ENCODE measurements around the gene THAP3.

The THAP3 gene

DNA sequence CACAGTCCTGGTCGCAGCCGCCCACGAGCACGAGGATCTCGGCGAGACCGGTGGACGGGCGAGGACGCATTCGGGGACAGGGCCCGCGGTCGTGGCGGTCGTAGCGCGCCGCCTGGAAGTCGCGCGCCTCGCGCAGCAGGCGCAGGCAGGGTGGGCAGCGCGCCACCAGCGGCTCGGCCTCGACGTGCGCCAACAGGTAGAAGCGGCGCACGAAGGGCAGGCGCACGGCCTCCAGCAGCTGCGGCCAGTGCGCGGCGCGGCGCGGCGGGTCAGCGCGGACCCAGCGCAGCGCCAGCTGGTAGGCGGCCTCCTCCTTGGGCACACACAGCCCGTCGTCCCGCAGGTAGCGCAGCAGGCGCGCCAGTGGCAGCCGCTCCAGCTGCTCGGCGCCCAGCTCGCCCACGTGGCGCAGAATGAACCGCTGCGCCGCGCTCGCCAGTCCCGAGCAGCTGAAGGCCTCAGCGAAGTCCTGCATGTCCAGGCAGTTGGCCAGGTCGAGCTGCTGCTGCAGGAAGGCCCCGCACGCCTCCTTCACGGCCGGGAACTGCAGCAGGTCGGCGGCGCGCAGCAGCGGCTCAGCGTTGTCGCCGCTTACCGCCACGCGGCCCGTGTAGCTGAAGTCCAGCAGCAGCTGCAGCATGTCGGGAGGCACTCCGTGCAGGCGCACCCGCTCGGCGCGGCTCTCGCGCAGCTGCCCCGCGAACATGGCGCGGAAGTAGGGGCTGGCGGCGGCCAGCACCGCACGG, 22.6 kb upstream of the THAP3 start:
- TF ChIP-seq CTCF (IDR thresholded peaks at IDR 0.05; ENCODE audit: low read depth, low read length): no peak
- peak overlapping the region; percentile 98 to 99 for H3K4me3 ChIP-seq (replicated peaks in 1 of 2; ENCODE audit: low read depth in 2 of 2, low read length in 2 of 2)
- DNase-seq (ENCODE audit: low read depth in 2 of 2): no peak

GRCh38 chr1:6602669-6603237, 21.9 kb upstream of the THAP3 start, which contains the start of gene KLHL21:
KLHL21 (minus strand) TSS chr1:6602869; CDS start chr1:6602817, 52 bp downstream.
- TF ChIP-seq CTCF (IDR thresholded peaks at IDR 0.05; ENCODE audit: low read depth, low read length): no peak
- H3K4me3 ChIP-seq (replicated peaks in 1 of 2; ENCODE audit: low read depth in 2 of 2, low read length in 2 of 2): peak within 1 kb of the TSS; percentile 98 to 99
- DNase-seq (ENCODE audit: low read depth in 2 of 2): peak; percentile 88 to 93

DNA sequence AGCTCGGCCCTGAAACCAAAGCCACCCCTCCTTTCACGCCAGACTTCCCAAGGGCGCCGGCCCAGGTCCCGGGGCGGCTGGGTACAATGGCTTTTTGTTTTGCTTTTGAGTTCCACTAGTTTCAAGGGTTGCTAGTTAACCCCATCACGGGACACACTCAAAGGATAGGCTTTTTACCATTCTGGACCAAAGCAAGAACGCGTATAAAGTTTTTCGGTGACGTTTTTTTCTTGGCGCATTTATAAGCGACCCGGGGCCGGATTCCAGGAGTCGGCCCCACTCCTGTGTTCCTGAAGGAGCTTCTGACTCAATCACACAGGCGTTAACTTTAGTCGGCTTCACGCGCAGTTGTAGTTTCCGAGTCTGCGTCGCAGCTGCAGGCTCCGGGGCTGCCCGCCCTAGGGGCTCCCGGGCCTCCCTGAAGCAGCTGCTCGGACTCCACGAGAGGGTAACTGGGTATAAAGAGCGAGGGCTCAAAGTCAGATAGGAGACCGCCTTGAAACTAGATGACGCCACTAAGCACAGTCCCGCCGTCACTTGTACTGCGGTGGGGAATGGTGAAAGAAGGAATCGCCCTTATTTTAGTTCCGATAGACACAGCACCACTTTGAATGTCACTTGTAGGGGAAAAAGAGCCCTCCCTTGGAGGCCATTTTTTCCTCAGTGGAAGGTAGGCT, 21.3 kb upstream of the THAP3 start:
- H3K4me3 ChIP-seq (replicated peaks in 1 of 2; ENCODE audit: low read depth in 2 of 2, low read length in 2 of 2): peak overlapping the region; percentile 50 to 52
- DNase-seq (ENCODE audit: low read depth in 2 of 2): peak; percentile 83 to 86
- TF ChIP-seq CTCF (IDR thresholded peaks at IDR 0.05; ENCODE audit: low read depth, low read length): no peak

DNA sequence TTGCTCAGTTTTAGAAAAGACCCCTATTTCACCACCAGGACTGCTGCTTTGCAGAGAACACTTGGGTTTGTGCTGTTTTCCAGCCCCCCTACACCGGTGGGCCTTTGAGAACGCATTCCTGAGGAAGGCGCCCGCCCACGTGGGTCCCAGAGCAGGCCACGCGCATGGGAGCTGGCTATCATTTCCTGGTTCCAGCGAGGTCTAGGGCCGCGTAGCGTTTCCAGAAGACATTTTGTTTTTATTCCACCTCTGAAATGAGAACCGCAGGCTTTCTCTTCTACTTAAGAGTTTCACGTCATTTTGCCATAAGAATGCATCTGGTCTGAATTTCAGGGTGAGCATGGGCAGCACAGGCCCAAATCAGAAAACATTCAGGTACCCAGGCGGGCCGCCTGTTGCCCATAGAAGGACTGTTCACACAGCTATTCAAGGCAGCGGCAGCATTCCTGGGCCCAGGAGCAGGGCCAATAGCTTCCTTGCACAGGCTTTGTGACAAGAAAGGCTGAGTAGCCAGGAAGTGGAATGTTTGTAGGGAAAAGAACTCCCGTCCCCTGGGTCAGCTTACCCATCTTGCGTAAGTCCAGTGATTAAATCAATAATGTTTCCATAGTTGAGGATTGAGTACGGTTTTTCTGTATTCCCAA, 20.6 kb upstream of the THAP3 start:
- peak; percentile 92 to 93 for DNase-seq (ENCODE audit: low read depth in 2 of 2)
- H3K4me3 ChIP-seq (replicated peaks in 1 of 2; ENCODE audit: low read depth in 2 of 2, low read length in 2 of 2): peak overlapping the region in 1 of 2 donors; percentile 50
- no peak for TF ChIP-seq CTCF (IDR thresholded peaks at IDR 0.05; ENCODE audit: low read depth, low read length)

DNA sequence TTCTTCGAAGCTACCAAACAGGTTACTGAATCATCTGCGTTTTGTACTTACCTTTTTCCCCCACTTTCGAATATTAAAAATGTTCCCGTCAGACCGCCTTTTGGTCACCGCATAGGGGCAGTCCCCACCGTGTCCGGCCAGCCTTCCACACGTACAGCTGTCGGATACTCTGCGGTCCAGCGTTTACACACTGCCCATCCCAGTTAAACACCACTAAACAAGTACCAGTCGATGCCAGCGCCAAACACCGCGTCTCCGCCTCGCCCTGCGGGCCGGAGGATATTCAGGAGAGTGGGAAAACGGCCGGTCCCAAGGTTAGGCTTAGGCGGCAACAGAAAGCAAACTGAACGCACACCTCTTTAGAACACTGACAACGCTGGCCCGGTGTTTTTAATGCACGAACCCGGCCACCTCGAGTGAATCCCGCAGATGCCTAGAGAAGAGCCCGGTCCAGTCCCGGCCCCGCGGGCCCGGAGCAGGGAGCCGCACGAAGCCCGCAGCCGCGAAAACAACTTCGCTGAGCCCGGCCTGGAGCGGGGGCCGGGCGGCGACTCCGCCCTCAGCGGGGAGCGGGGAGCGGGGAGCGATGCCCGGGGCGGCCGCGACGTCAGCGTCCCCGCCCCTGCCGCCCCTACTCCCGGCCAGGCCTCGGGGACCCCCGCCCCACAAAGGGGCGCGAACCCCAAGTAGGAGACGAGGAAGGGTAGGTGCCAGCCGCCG, 11.9 kb upstream of the THAP3 start:
- H3K4me3 ChIP-seq (replicated peaks in 1 of 2; ENCODE audit: low read depth in 2 of 2, low read length in 2 of 2): peak overlapping the region; percentile 74 to 77
- peak; percentile 39 to 50 for DNase-seq (ENCODE audit: low read depth in 2 of 2)
- no peak for TF ChIP-seq CTCF (IDR thresholded peaks at IDR 0.05; ENCODE audit: low read depth, low read length)

DNA sequence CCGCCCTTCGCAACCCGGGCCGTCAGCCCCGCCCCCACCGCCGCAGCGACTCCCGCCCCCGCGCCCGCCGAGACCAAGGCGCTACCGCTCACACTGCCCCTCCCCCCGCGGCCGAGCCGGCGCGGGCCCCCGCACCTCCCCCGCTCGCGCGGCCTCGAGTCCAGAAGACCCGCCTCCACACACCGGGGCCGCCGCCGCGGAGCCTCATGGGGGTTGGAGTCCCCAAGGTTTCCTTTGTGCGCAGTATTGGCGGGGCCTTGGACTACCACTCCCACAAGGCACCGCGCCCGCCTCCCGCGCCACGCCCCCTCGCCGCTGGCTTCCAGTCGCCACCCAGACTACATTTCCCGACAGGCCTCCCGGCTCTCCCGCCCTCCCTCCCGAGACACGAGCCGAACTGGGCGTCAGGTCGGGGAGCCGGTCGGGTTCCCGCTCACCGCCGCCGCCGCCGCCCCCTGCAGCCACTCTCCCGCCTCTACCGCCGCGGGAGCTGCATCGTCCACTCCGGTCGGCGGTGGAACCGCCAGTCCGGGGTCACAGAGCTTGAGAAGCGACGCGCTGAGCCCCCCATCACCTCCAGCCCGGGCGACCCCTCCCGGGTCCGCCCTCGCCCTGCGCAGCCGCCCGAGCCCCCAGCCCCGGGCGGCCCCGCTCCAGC, 11.2 kb upstream of the THAP3 start, which contains the start of gene PHF13:
PHF13 (plus strand) TSS at position 371 of the 658 bp plus-strand sequence. CDS start 336 bp downstream, outside the sequence.
- TF ChIP-seq CTCF (IDR thresholded peaks at IDR 0.05; ENCODE audit: low read depth, low read length): no peak
- peak; percentile 99 to 100 for DNase-seq (ENCODE audit: low read depth in 2 of 2)
- peak within 1 kb of the TSS; percentile 77 to 86 for H3K4me3 ChIP-seq (replicated peaks in 1 of 2; ENCODE audit: low read depth in 2 of 2, low read length in 2 of 2)
